Measurements from ENCODE around the gene SMCR8. TPM values are rescaled to one million over a fixed set of nuclear protein-coding genes. Genes with fewer than 3 reads are reported as not detected.

Gene SMCR8
- total RNA-seq, 1 experiment from 2014 or later: 22.4 TPM

DNA sequence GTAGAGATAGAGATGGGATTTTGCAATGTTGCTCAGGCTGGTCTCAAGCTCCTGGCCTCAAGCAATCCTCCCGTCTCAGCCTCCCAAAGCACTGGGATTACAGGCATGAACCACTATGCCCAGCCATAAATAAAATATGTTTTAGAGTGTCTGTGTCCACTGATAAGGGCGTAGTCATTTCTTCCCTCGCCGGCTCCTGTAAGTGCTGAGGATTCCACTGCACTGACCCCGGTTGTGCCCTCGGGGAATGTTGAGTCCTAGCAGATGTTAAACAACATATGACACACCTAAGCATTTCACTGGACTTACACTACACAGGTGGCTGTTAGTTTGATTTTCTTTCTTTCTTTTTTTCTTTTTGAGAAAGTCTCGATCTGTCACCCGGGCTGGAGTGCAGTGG is 53.9 kb downstream of the SMCR8 start:
- H2BK12ac ChIP-seq (ENCODE audit: insufficient read length, low read depth, low read length): no peak overlapping the region
- H2BK20ac ChIP-seq (ENCODE audit: low read depth, low read length, poor library complexity, severe bottlenecking): no peak overlapping the region
- no peaks in the 10 kb centered on the region for H3K79me1 ChIP-seq (ENCODE audit: insufficient read depth, low read depth, low read length, poor library complexity, severe bottlenecking)
- Mint-ChIP-seq H3K27ac (no peak overlapping the region), H3K36me3 (ENCODE audit: insufficient read depth in 1 of 3, low read depth in 3 of 3) (no peaks in the 10 kb centered on the region), H3K4me3 (no peak overlapping the region), H3K27me3 (ENCODE audit: low read depth) (peaks cover 2% of the 10 kb centered on the region), H3K4me1 (no peaks in the 10 kb centered on the region; a peak in 1 of 4 replicates), H3K9me3 (no peaks in the 10 kb centered on the region)
- no peak overlapping the region for H2BK15ac ChIP-seq (ENCODE audit: low read depth, low read length)
- H2AK5ac ChIP-seq (ENCODE audit: insufficient read length, low read length): no peak overlapping the region
- H2BK120ac ChIP-seq (ENCODE audit: low read depth, low read length, poor library complexity, severe bottlenecking): no peak overlapping the region
- H3K23me2 ChIP-seq (ENCODE audit: insufficient read length, low read depth, low read length, poor library complexity, severe bottlenecking): no peaks in the 10 kb centered on the region
- H3K27ac ChIP-seq (ENCODE audit: insufficient read length, low read depth, low read length): no peak overlapping the region
- H3K4ac ChIP-seq (ENCODE audit: low read depth, low read length): no peak overlapping the region
- no peak overlapping the region for H4K5ac ChIP-seq (ENCODE audit: insufficient read length, low read depth, low read length)
- no peak overlapping the region for H3K4me2 ChIP-seq (ENCODE audit: insufficient read depth, insufficient read length, low read length)
- no peak overlapping the region for H3K56ac ChIP-seq (ENCODE audit: insufficient read length, low read depth, low read length)
- H3T11ph ChIP-seq (ENCODE audit: low read length): no peak overlapping the region
- H3K4me1 ChIP-seq (ENCODE audit: insufficient read depth, low read length): no peaks in the 10 kb centered on the region
- H3K18ac ChIP-seq (ENCODE audit: insufficient read length, low read depth, low read length): no peak overlapping the region
- H2BK5ac ChIP-seq (ENCODE audit: insufficient read length, low read length): no peak overlapping the region
- H4K91ac ChIP-seq (ENCODE audit: insufficient read length, low read depth, low read length): no peak overlapping the region
- no peaks in the 10 kb centered on the region for H4K20me1 ChIP-seq (ENCODE audit: control insufficient read depth, insufficient read depth, insufficient read length)
- no peak for DNase-seq
- H3K79me2 ChIP-seq (ENCODE audit: insufficient read depth, low read length): no peaks in the 10 kb centered on the region
- no peak overlapping the region for H2AFZ ChIP-seq (ENCODE audit: low read length)
- no peak overlapping the region for H4K8ac ChIP-seq (replicated peaks; ENCODE audit: insufficient read length, low read depth, low read length)
- H3K23ac ChIP-seq (ENCODE audit: insufficient read length, low read depth, low read length): no peak overlapping the region
- TF ChIP-seq, protein P1, sequence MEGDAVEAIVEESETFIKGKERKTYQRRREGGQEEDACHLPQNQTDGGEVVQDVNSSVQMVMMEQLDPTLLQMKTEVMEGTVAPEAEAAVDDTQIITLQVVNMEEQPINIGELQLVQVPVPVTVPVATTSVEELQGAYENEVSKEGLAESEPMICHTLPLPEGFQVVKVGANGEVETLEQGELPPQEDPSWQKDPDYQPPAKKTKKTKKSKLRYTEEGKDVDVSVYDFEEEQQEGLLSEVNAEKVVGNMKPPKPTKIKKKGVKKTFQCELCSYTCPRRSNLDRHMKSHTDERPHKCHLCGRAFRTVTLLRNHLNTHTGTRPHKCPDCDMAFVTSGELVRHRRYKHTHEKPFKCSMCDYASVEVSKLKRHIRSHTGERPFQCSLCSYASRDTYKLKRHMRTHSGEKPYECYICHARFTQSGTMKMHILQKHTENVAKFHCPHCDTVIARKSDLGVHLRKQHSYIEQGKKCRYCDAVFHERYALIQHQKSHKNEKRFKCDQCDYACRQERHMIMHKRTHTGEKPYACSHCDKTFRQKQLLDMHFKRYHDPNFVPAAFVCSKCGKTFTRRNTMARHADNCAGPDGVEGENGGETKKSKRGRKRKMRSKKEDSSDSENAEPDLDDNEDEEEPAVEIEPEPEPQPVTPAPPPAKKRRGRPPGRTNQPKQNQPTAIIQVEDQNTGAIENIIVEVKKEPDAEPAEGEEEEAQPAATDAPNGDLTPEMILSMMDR (conservative IDR thresholded peaks at IDR 0.05): no peak
- H3K9ac ChIP-seq (ENCODE audit: extremely low read depth, insufficient read length, low read length): no peak overlapping the region
- no peak overlapping the region for H3K14ac ChIP-seq (ENCODE audit: insufficient read depth, low read length)
- WGBS (ENCODE audit: extremely low coverage, insufficient read length, low lambda C conversion rate): no CpG with 5 or more reads among the region's 8 CpGs
- H3K9me3 ChIP-seq (ENCODE audit: control insufficient read depth, low read depth, low read length): no peaks in the 10 kb centered on the region
- no peaks in the 10 kb centered on the region for H3K27me3 ChIP-seq (ENCODE audit: insufficient read depth, low read length)
